Thoracic aorta (tissue), 2 donors: ENCODE data around the gene ADTRP. TPM values are rescaled to one million over a fixed set of nuclear protein-coding genes. Genes with fewer than 3 reads are reported as not detected.

ENCODE experiments used
- ATAC-seq: fragments of 150-250 bp; one replicate; pipeline ENCODE4 v1.8.0; 2017; ENCODE audit warnings: low read depth; ENCODE audit not compliant: insufficient number of reproducible peaks, low FRiP score
- DNase-seq: peaks from one replicate; pipeline ENCODE4 v3.0.0-alpha.2; 2020; ENCODE audit warnings: low spot score
- H3K27ac ChIP-seq, 2 donors: fragments of 200-600 bp; sonication (generic); 1 replicate in 1 of 2; 2 replicates in 1 of 2; pipeline ENCODE4 v1.5.1; 2016; ENCODE audit warnings: mild to moderate bottlenecking in 2 of 2, moderate library complexity in 2 of 2
- H3K27me3 ChIP-seq: fragments of 200-600 bp; sonication (generic); replicated peaks from 2 replicates; pipeline ENCODE4 v1.6.0; 2016; ENCODE audit warnings: mild to moderate bottlenecking; ENCODE audit not compliant: insufficient read depth
- H3K36me3 ChIP-seq: fragments of 200-600 bp; sonication (generic); one replicate; pipeline ENCODE4 v1.5.1; 2016
- H3K4me1 ChIP-seq, 2 donors: fragments of 200-600 bp; sonication (generic); 1 replicate in 1 of 2; 2 replicates in 1 of 2; pipeline versions ENCODE4 v1.5.1 to v1.6.0; 2016; ENCODE audit warnings: low read depth in 2 of 2, mild to moderate bottlenecking in 1 of 2; ENCODE audit not compliant: control insufficient read depth in 1 of 2
- H3K4me3 ChIP-seq: fragments of 200-600 bp; sonication (generic); 2 replicates; pipeline ENCODE4 v1.5.1; 2016; ENCODE audit warnings: mild to moderate bottlenecking
- H3K9me3 ChIP-seq: fragments of 200-600 bp; sonication (generic); 2 replicates; pipeline ENCODE4 v1.5.1; 2016
- CTCF ChIP-seq: fragments of 200-600 bp; sonication (generic); IDR thresholded peaks from one replicate; pipeline ENCODE4 v1.5.1; 2019; ENCODE audit warnings: antibody characterized with exemption
- total RNA-seq, 2 donors: library from RNA; depleted of rRNA; stranded (reverse); fragments of >200 nt; gene quantifications; one replicate each; pipeline versions ENCODE4 v1.1.0 to v1.2.3, GENCODE V29; 2016

The ADTRP gene
- total RNA-seq, 2 donors from 2014 or later = not detected

- DNase-seq (no peak), ATAC-seq (no peak)
- no peak for TF ChIP-seq CTCF
- H3K4me1 ChIP-seq = no peaks in the 10 kb centered on the region
- H3K27me3 ChIP-seq = no peaks in the 10 kb centered on the region
- H3K9me3 ChIP-seq = no peaks in the 10 kb centered on the region
- H3K36me3 ChIP-seq = no peaks in the 10 kb centered on the region
- H3K4me3 ChIP-seq = no peak overlapping the region
- H3K27ac ChIP-seq = no peak overlapping the region
These were observed 24.8 kb downstream of the ADTRP start for GRCh38 chr6:11753798-11754197.

GRCh38 chr6:11752360-11752759 lies 26.2 kb downstream of the ADTRP start:
- TF ChIP-seq CTCF = no peak
- ATAC-seq (no peak), DNase-seq (no peak)
- H3K36me3 ChIP-seq = no peaks in the 10 kb centered on the region
- no peaks in the 10 kb centered on the region for H3K27me3 ChIP-seq
- H3K4me1 ChIP-seq = no peaks in the 10 kb centered on the region
- H3K27ac ChIP-seq = no peak overlapping the region
- H3K9me3 ChIP-seq = no peaks in the 10 kb centered on the region
- no peak overlapping the region for H3K4me3 ChIP-seq

- Histone ChIP-seq H3K9me3 (no peaks in the 10 kb centered on the region), H3K27ac (no peak overlapping the region), H3K36me3 (no peaks in the 10 kb centered on the region), H3K27me3 (no peaks in the 10 kb centered on the region), H3K4me1 (peaks cover 2 to 7% of the 10 kb centered on the region in 2 donors), H3K4me3 (no peak overlapping the region)
- TF ChIP-seq CTCF = no peak
- DNase-seq = no peak
- no peak for ATAC-seq
These were observed 27.9 kb downstream of the ADTRP start for GRCh38 chr6:11750682-11751081.

GRCh38 chr6:11748591-11749210 lies 29.9 kb downstream of the ADTRP start:
- no peak for DNase-seq

GRCh38 chr6:11747021-11747420 lies 31.6 kb downstream of the ADTRP start:
- H3K4me3 ChIP-seq = no peak overlapping the region
- no peak for TF ChIP-seq CTCF
- H3K27ac ChIP-seq = no peak overlapping the region
- H3K4me1 ChIP-seq = peaks cover 2 to 30% of the 10 kb centered on the region in 2 donors
- DNase-seq (no peak), ATAC-seq (no peak)
- H3K9me3 ChIP-seq = no peaks in the 10 kb centered on the region
- no peaks in the 10 kb centered on the region for H3K27me3 ChIP-seq
- H3K36me3 ChIP-seq = no peaks in the 10 kb centered on the region

More at GRCh38 chr6:11748591-11749210, 29.9 kb downstream of the ADTRP start:
- no peaks in the 10 kb centered on the region for H3K27me3 ChIP-seq
- no peak for TF ChIP-seq CTCF
- H3K27ac ChIP-seq = no peak overlapping the region
- H3K36me3 ChIP-seq = no peaks in the 10 kb centered on the region
- H3K4me1 ChIP-seq = peaks cover 2 to 18% of the 10 kb centered on the region in 2 donors
- no peaks in the 10 kb centered on the region for H3K9me3 ChIP-seq
- no peak for ATAC-seq
- H3K4me3 ChIP-seq = no peak overlapping the region
